SK-N-SH (cell line): ENCODE results near the gene RRAGC. TPM values are rescaled to one million over a fixed set of nuclear protein-coding genes. Genes with fewer than 3 reads are reported as not detected.

Experiments used
- CTCF ChIA-PET: fragments of 300-600, 350-600 bp; formaldehyde crosslinking; extraction: SDS; loops from one replicate; lab custom pipeline; 2021; lab: Yijun Ruan, JAX
- POLR2A ChIA-PET: fragments of 350-600 bp; sonication (Branson Sonifier 250); formaldehyde crosslinking; extraction: SDS; loops from one replicate; lab custom pipeline; 2020; ENCODE audit warnings: antibody characterized with exemption, inconsistent platforms; lab: Yijun Ruan, JAX
- DNase-seq: peaks from one replicate; pipeline ENCODE4 v3.0.0; 2012
- H2AFZ ChIP-seq: fragments of 200-600 bp; sonication (generic); 2 replicates; pipeline ENCODE4 v1.8.1; 2016; ENCODE audit warnings: antibody characterized with exemption, mild to moderate bottlenecking, low read depth
- H3F3A ChIP-seq: fragments of 200-600 bp; sonication (generic); replicated peaks from 2 replicates; pipeline ENCODE3; 2016; ENCODE audit warnings: antibody characterized with exemption, mild to moderate bottlenecking; ENCODE audit not compliant: insufficient read depth
- H3K27ac ChIP-seq, 2 experiments: fragments of 200-500 bp in 1 of 2; fragments of 200-600 bp in 1 of 2; sonication (Bioruptor generic) in 1 of 2; sonication (generic), shearing (Covaris generic) in 1 of 2; 2 replicates each; pipeline versions ENCODE4 v1.5.1 to v1.6.1; 2014 to 2016; ENCODE audit warnings: low read depth in 2 of 2, inconsistent platforms in 1 of 2, low read length in 1 of 2, mild to moderate bottlenecking in 1 of 2, mixed read lengths in 1 of 2
- H3K27me3 ChIP-seq: fragments of 200-600 bp; sonication (generic), shearing (Covaris generic); 2 replicates; pipeline ENCODE4 v1.6.1; 2016; ENCODE audit warnings: mixed run types; ENCODE audit not compliant: insufficient read depth
- H3K36me3 ChIP-seq, 2 experiments: fragments of 200-500 bp in 1 of 2; fragments of 200-600 bp in 1 of 2; sonication (Bioruptor generic) in 1 of 2; sonication (generic) in 1 of 2; replicated peaks in 1 of 2; 2 replicates each; pipeline versions ENCODE3 to v1.5.1; 2014 to 2016; ENCODE audit warnings: low read length in 1 of 2, mild to moderate bottlenecking in 1 of 2; ENCODE audit not compliant: insufficient read depth in 2 of 2, control insufficient read depth in 1 of 2
- H3K4me1 ChIP-seq, 2 experiments: fragments of 200-500 bp in 1 of 2; fragments of 200-600 bp in 1 of 2; sonication (Bioruptor generic) in 1 of 2; sonication (generic), shearing (Covaris generic) in 1 of 2; 2 replicates each; pipeline versions ENCODE4 v1.5.1 to v1.6.1; 2014 to 2016; ENCODE audit warnings: low read depth in 1 of 2, low read length in 1 of 2, mixed run types in 1 of 2; ENCODE audit not compliant: insufficient read depth in 2 of 2, control insufficient read depth in 1 of 2
- H3K4me2 ChIP-seq: fragments of 200-600 bp; sonication (generic), shearing (Covaris generic); 2 replicates; pipeline ENCODE4 v1.6.1; 2017; ENCODE audit warnings: mixed run types
- H3K4me3 ChIP-seq, 2 experiments: fragments of 200-500 bp in 1 of 2; fragments of 200-600 bp in 1 of 2; sonication (Bioruptor generic) in 1 of 2; sonication (generic), shearing (Covaris generic) in 1 of 2; 2 replicates each; pipeline versions ENCODE4 v1.5.1 to v1.8.1; 2014 to 2016; ENCODE audit warnings: low read depth in 2 of 2, inconsistent platforms in 1 of 2, low read length in 1 of 2, mild to moderate bottlenecking in 1 of 2, mixed read lengths in 1 of 2, moderate library complexity in 1 of 2
- H3K79me2 ChIP-seq: fragments of 200-600 bp; sonication (generic); 2 replicates; pipeline ENCODE4 v1.8.1; 2017; ENCODE audit warnings: mild to moderate bottlenecking; ENCODE audit not compliant: insufficient read depth
- H3K9ac ChIP-seq: fragments of 200-600 bp; sonication (generic); 2 replicates; pipeline ENCODE4 v1.6.1; 2017; ENCODE audit warnings: mixed run types
- H3K9me2 ChIP-seq: fragments of 200-600 bp; sonication (generic); 2 replicates; pipeline ENCODE4 v1.6.1; 2017; ENCODE audit warnings: mixed run types
- H3K9me3 ChIP-seq: fragments of 200-600 bp; sonication (generic); 2 replicates; pipeline ENCODE4 v1.6.1; 2017; ENCODE audit warnings: mixed run types, mild to moderate bottlenecking, moderate library complexity
- H4K20me1 ChIP-seq: fragments of 200-600 bp; sonication (generic); 2 replicates; pipeline ENCODE4 v1.6.1; 2017; ENCODE audit warnings: mild to moderate bottlenecking, mixed run types; ENCODE audit not compliant: insufficient read depth
- CHD2 ChIP-seq: fragments of 150-350 bp; IDR thresholded peaks from 2 replicates; pipeline ENCODE4 v1.6.1; 2018; ENCODE audit warnings: low read length; ENCODE audit not compliant: partially characterized antibody
- ELF1 ChIP-seq: IDR thresholded peaks from 2 replicates; pipeline ENCODE4 v1.4.0; 2012
- EP300 ChIP-seq, 2 experiments: IDR thresholded peaks; 2 replicates each; pipeline versions ENCODE4 v1.4.0 to v1.6.1; 2012; ENCODE audit warnings: borderline replicate concordance in 1 of 2, low read depth in 1 of 2, low read length in 1 of 2
- EZH2phosphoT487 ChIP-seq: fragments of 200-600 bp; sonication (generic); IDR thresholded peaks from 2 replicates; pipeline ENCODE4 v1.6.1; 2017; ENCODE audit warnings: low read depth, mixed run types, mild to moderate bottlenecking, antibody characterized with exemption, moderate library complexity, borderline replicate concordance
- FOXJ3 ChIP-seq: sonication (generic); formaldehyde crosslinking; IDR thresholded peaks from 2 replicates; pipeline ENCODE4 v1.5.1; 2020; ENCODE audit warnings: mild to moderate bottlenecking, missing genetic modification reagents
- GABPA ChIP-seq: IDR thresholded peaks from 2 replicates; pipeline ENCODE4 v1.4.0; 2012; ENCODE audit warnings: low read depth, mild to moderate bottlenecking
- GATA2 ChIP-seq: sonication (generic); formaldehyde crosslinking; IDR thresholded peaks from 2 replicates; pipeline ENCODE4 v1.5.0; 2020; ENCODE audit warnings: mild to moderate bottlenecking, missing genetic modification reagents
- JUND ChIP-seq: IDR thresholded peaks from 2 replicates; pipeline ENCODE4 v1.4.0; 2012
- MAX ChIP-seq: IDR thresholded peaks from 2 replicates; pipeline ENCODE4 v1.4.0; 2012; ENCODE audit warnings: low read depth
- MEF2A ChIP-seq: IDR thresholded peaks from 2 replicates; pipeline ENCODE4 v1.4.0; 2012; ENCODE audit warnings: low read depth, borderline replicate concordance
- NFIC ChIP-seq: IDR thresholded peaks from 2 replicates; pipeline ENCODE4 v1.4.0; 2012; ENCODE audit warnings: borderline replicate concordance
- PBX3 ChIP-seq: IDR thresholded peaks from 2 replicates; pipeline ENCODE4; 2012
- POLR2AphosphoS5 ChIP-seq: IDR thresholded peaks from 2 replicates; pipeline ENCODE4 v1.6.1; 2012; ENCODE audit warnings: low read depth, low read length
- RAD21 ChIP-seq: IDR thresholded peaks from 2 replicates; pipeline ENCODE4 v1.6.1; 2012; ENCODE audit warnings: mild to moderate bottlenecking, low read length
- USF1 ChIP-seq: IDR thresholded peaks from 2 replicates; pipeline ENCODE4 v1.4.0; 2012; ENCODE audit warnings: low read depth, borderline replicate concordance
- YY1 ChIP-seq: IDR thresholded peaks from 2 replicates; pipeline ENCODE4 v1.4.0; 2012; ENCODE audit warnings: low read depth, mild to moderate bottlenecking
- ZBTB33 ChIP-seq: IDR thresholded peaks from 2 replicates; pipeline ENCODE4 v1.4.0; 2012; ENCODE audit warnings: low read depth, borderline replicate concordance
- WGBS: methylation state at CpG from one replicate; pipeline ENCODE4 v1.1.6; 2017; ENCODE audit warnings: low lambda C conversion rate; 5-methylcytosine and 5-hydroxymethylcytosine counted together
- polyA plus RNA-seq, 3 experiments: library from polyadenylated mRNA; depleted of rRNA; stranded (reverse); fragments of >200 nt; gene quantifications; 2 replicates each; pipeline ENCODE4 v1.2.3, GENCODE V29; 2012

Gene RRAGC
- polyA plus RNA-seq, 1 of the 3 experiments (the other 2 are of a cell fraction) = 9.6 TPM

GRCh38 chr1:38806090-38806489 lies 53.5 kb downstream of the RRAGC start:
- Histone ChIP-seq H3K27me3 (peaks cover 22% of the 10 kb centered on the region), H3K79me2 (no peaks in the 10 kb centered on the region), H3K4me1 (no peaks in the 10 kb centered on the region), H3K4me3 (no peak overlapping the region), H3K9ac (no peak overlapping the region), H3K4me2 (no peak overlapping the region), H3K9me2 (no peaks in the 10 kb centered on the region), H3F3A (no peaks in the 10 kb centered on the region), H3K27ac (no peak overlapping the region), H2AFZ (no peak overlapping the region), H3K36me3 (no peaks in the 10 kb centered on the region), H4K20me1 (no peaks in the 10 kb centered on the region), H3K9me3 (no peaks in the 10 kb centered on the region)
- 74% methylated on average over 1 of the region's 1 CpG for WGBS
- ChIA-PET POLR2A (no interaction called here), CTCF (no interaction called here)
- no peak for DNase-seq
- no peak for TF ChIP-seq EZH2phosphoT487

GRCh38 chr1:38805036-38805435 lies 54.5 kb downstream of the RRAGC start:
- CTCF ChIA-PET = no interaction called here
- no peaks in the 10 kb centered on the region for H3K9me3 ChIP-seq
- WGBS = 40% methylated on average over 7 of the region's 8 CpGs

More at GRCh38 chr1:38805036-38805435, 54.5 kb downstream of the RRAGC start:
- peaks cover 22% of the 10 kb centered on the region for H3K27me3 ChIP-seq
- DNase-seq = no peak
- H3K4me1 ChIP-seq = no peaks in the 10 kb centered on the region
- no peaks in the 10 kb centered on the region for H3K9me2 ChIP-seq
- no peaks in the 10 kb centered on the region for H4K20me1 ChIP-seq
- TF ChIP-seq ZBTB33 (no peak), EZH2phosphoT487 (no peak), MEF2A (no peak), RAD21 (no peak), EP300 (IDR thresholded peaks at IDR 0.05; ENCODE audit: borderline replicate concordance in 1 of 2, low read depth in 1 of 2, low read length in 1 of 2) (no peak), USF1 (no peak), GABPA (no peak), GATA2 (no peak), MAX (no peak), FOXJ3 (CRISPR knock-in tag) (no peak), NFIC (no peak), CHD2 (no peak), YY1 (no peak), JUND (no peak), ELF1 (no peak), PBX3 (no peak), POLR2AphosphoS5 (no peak)
- H2AFZ ChIP-seq = no peak overlapping the region
- no peak overlapping the region for H3K4me3 ChIP-seq
- H3F3A ChIP-seq = no peaks in the 10 kb centered on the region
- no peaks in the 10 kb centered on the region for H3K36me3 ChIP-seq
- H3K4me2 ChIP-seq = no peak overlapping the region
- H3K9ac ChIP-seq = no peak overlapping the region
- H3K27ac ChIP-seq = no peak overlapping the region
- H3K79me2 ChIP-seq = no peaks in the 10 kb centered on the region
- POLR2A ChIA-PET = no interaction called here
